Measurements from ENCODE around the gene GCNA. TPM values are rescaled to one million over a fixed set of nuclear protein-coding genes. Genes with fewer than 3 reads are reported as not detected.
"Not testable (repeated sequence)": the region's sequence is repeated elsewhere in the genome, so short reads cannot be mapped to it uniquely, and the experiment has no call there.

The GCNA gene
- total RNA-seq, 1 experiment from 2014 or later = 4.2 TPM

GRCh38 chrX:71637848-71638247 is 59.6 kb downstream of the GCNA start:
- DNase-seq (ENCODE audit: low read depth) = peak; percentile 42

- no peak for DNase-seq (ENCODE audit: low read depth)
Observed at GRCh38 chrX:71638409-71638808, 60.2 kb downstream of the GCNA start.

- DNase-seq (ENCODE audit: low read depth) = no peak
Observed at GRCh38 chrX:71640002-71640401, 61.8 kb downstream of the GCNA start.

GRCh38 chrX:71644406-71644805 is 66.2 kb downstream of the GCNA start:
- not testable (repeated sequence) for DNase-seq (ENCODE audit: low read depth)

- DNase-seq (ENCODE audit: low read depth) = no peak
Observed at GRCh38 chrX:71650333-71650969, 72.2 kb downstream of the GCNA start.

- DNase-seq (ENCODE audit: low read depth) = peak; percentile 56
Observed at GRCh38 chrX:71652405-71652804, 74.2 kb downstream of the GCNA start.

- no peak for DNase-seq (ENCODE audit: low read depth)
Observed at GRCh38 chrX:71653344-71653743, 75.1 kb downstream of the GCNA start.

GRCh38 chrX:71657267-71657666 is 79.0 kb downstream of the GCNA start:
- no peak for DNase-seq (ENCODE audit: low read depth)

GRCh38 chrX:71659342-71659741 is 81.1 kb downstream of the GCNA start:
- no peak for DNase-seq (ENCODE audit: low read depth)

- DNase-seq (ENCODE audit: low read depth) = no peak
Observed at GRCh38 chrX:71659959-71660358, 81.7 kb downstream of the GCNA start.

GRCh38 chrX:71660562-71661416 is 82.6 kb downstream of the GCNA start:
- no peak for DNase-seq (ENCODE audit: low read depth)

- no peak for DNase-seq (ENCODE audit: low read depth)
Observed at GRCh38 chrX:71661919-71662318, 83.7 kb downstream of the GCNA start.

GRCh38 chrX:71662654-71663053 is 84.4 kb downstream of the GCNA start:
- DNase-seq (ENCODE audit: low read depth) = not testable (repeated sequence)

Other genes starting within 250 kb of the GCNA start
- 16.0 and 18.8 TPM in 2 replicates for gene TAF1, start 212.1 kb upstream of the GCNA start, total RNA-seq (2014; rRNA removed; shearing (Covaris generic))
- 64.9 and 92.4 TPM in 2 replicates for gene OGT, start 45.3 kb upstream of the GCNA start, total RNA-seq (2014; rRNA removed; shearing (Covaris generic))
- not detected in 2 replicates for gene CXCR3, start 40.1 kb downstream of the GCNA start, total RNA-seq (2014; rRNA removed; shearing (Covaris generic))
- gene CXorf49, start 139.8 kb downstream of the GCNA start, total RNA-seq (2014; rRNA removed; shearing (Covaris generic)) = not detected in 2 replicates
- gene CXorf49B, start 184.9 kb downstream of the GCNA start, total RNA-seq (2014; rRNA removed; shearing (Covaris generic)) = not detected in 2 replicates